LNCaP clone FGC (cell line): ENCODE results near the gene SERTM2.

Experiments used
- DNase-seq: peaks from one replicate; pipeline ENCODE4 v3.0.0-alpha.2; 2011; ENCODE audit warnings: low read depth
- H3K4me3 ChIP-seq: 2 replicates; pipeline ENCODE4 v1.5.1; 2011; ENCODE audit warnings: mild to moderate bottlenecking, low read depth, low read length, control low read depth
- TF ChIP-seq, protein P1 (sequence below): IDR thresholded peaks from 2 replicates; pipeline ENCODE4 v1.5.1; 2012; ENCODE audit warnings: mild to moderate bottlenecking; ENCODE audit not compliant: control insufficient read depth, insufficient read depth; ENCODE audit errors: extremely low read depth

Gene SERTM2

DNA sequence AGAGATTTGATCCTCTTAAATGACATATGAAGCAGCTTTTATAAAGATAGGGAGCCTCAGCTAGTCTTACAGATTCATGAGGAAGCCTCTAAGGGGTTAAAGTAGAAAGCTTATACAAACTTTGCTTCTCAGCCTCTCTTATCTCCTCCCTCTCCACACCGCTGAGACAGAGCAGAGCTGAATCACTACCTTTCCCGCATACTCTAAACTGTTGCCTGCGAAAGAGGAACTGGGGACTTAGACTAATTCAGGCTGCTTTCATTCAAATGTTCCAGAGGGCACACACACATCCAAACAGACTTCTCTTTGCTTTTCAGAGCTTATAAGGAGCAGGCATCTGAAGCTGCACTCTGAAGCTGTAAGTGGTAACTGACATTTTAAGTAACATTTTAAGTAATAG lies at the start of gene SERTM2:
TSS of gene SERTM2 (plus strand) at position 169 of the 400 bp plus-strand sequence. CDS start 7,213 bp downstream, outside the sequence.
- TF ChIP-seq, protein P1, sequence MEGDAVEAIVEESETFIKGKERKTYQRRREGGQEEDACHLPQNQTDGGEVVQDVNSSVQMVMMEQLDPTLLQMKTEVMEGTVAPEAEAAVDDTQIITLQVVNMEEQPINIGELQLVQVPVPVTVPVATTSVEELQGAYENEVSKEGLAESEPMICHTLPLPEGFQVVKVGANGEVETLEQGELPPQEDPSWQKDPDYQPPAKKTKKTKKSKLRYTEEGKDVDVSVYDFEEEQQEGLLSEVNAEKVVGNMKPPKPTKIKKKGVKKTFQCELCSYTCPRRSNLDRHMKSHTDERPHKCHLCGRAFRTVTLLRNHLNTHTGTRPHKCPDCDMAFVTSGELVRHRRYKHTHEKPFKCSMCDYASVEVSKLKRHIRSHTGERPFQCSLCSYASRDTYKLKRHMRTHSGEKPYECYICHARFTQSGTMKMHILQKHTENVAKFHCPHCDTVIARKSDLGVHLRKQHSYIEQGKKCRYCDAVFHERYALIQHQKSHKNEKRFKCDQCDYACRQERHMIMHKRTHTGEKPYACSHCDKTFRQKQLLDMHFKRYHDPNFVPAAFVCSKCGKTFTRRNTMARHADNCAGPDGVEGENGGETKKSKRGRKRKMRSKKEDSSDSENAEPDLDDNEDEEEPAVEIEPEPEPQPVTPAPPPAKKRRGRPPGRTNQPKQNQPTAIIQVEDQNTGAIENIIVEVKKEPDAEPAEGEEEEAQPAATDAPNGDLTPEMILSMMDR = no peak
- DNase-seq = no peak
- no peak within 1 kb of the TSS for H3K4me3 ChIP-seq

DNA sequence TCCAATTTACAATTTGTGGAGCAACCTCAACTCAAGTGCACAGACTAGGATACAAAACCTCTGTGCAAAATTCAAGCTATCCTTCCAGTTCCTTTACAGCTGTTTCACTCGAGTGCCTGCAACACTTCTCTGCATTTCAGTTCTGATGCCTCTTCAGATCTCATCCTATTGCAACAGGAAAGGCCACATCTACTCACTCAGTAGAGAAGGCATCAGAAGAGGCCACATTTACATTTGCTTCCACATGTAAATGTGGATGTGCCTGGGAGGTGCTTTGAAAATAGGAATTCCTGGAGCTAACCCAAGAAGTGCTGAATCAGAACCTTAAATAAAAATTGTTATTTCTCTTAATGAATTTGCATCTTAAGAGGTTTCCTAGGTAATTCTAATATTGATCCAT lies 45.8 kb upstream of the SERTM2 start:
- DNase-seq = no peak
- H3K4me3 ChIP-seq = no peak overlapping the region
- TF ChIP-seq, protein P1 = no peak

DNA sequence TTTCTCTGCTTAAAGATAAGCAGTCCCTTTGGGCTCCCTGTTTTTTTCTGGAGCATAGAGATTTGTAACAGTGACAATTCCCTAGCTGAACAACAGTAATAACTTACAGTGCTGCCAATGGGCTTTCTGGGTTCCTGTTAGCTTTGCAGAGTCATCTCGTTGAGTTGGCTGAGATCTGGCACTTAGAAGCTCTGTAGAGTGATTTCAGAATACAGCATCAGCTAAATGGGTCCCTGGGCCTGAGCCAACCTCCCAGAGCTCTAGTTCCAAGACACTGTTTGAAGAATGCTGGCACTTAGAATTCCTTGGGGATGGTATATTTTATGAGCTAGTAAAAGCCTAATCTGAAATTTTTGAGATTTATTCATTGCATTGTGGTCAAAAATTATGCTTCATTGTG lies 43.5 kb upstream of the SERTM2 start:
- H3K4me3 ChIP-seq = no peak overlapping the region
- TF ChIP-seq, protein P1 = no peak
- peak; percentile 17 for DNase-seq

DNA sequence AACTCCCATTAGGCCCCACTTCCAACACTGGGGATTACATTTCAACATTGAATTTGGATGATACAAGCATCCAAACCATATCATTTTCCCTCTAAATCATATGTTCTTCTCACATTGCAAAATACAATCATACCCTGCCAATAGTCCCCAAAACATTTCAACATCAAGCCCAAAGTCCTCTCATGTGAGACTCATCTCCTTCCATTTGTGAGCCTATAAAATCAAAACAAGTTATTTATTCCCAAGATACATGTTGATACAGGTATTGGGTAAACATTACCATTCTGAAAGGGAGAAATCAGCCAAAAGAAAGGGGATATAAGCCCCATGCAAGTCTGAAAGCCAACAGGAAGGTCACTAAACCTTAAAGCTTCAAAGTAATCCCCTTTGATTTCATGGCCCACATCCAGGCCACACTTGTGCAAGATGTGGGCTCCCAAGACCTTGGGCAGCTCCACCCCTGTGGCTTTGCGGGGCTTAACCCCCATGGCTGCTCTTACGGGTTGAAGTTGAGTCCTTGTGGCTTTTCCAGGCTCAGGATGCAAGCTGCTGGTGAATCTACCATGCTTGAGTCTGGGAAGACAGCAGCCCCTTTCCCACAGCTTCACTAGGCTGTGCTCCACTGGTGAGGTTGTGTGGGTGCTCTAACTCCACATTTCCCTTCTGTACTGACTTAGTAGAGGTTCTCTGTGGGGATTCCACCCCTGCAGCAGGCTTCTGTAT lies 40.6 kb upstream of the SERTM2 start:
- DNase-seq = no peak
- TF ChIP-seq, protein P1 = no peak
- no peak overlapping the region for H3K4me3 ChIP-seq

DNA sequence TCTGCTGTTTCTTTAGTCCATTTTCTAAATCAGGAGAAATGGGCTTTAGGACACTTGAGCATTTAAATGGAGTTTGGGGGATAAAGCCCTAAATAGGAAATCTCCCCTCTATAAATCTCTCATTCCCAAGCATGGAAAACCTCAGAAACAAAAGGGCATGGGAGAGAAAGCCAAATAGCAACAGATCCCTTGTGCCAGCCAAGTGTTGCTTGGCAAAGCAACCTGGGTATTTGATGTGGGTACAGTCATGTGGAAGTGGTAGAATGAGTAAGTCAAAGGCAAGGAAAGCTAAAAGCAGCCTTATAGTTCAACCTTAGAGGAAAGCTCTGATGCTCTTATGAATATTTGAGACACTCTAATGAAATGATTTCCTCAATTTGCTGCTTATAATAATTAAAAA lies 29.5 kb upstream of the SERTM2 start:
- TF ChIP-seq, protein P1 = no peak
- no peak overlapping the region for H3K4me3 ChIP-seq
- no peak for DNase-seq

DNA sequence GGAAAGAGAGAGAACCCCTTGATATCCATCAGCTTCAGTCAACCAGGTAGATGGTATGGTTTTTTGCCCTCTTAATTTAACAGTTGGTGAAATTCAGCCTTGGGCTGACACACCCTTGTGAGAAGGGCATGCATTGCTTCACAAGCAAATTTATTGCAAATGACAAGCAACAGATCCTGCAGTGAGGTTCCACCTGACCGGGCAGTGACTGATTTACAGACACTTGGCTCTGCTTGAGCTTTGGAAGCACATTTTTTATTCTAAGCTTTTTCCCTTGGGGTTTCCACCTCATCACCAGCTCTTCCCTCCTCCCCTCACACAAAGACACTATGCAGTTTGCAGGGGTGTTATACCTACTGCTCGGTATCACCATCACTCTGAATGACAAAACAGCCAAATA lies 28.3 kb upstream of the SERTM2 start:
- TF ChIP-seq, protein P1 = no peak
- DNase-seq = no peak
- H3K4me3 ChIP-seq = no peak overlapping the region

DNA sequence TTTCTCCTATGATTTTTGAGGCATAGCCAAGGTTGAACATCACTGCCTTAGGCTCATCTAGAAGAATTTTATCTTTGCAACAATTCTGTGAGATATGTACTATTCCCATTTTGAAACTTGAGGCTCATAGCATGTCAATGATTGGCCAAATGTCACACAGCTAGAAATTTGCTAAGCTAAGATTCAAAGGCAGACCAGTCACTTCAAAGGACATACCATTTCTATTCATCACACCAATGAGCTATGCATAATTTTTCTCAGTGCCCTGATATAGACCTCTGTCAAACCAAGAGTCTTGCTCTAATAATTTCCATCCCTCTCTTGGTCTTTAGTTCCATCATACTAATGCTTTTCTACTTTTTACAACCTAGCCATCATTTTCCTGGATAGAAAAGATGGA lies 27.6 kb upstream of the SERTM2 start:
- no peak for DNase-seq
- H3K4me3 ChIP-seq = no peak overlapping the region
- TF ChIP-seq, protein P1 = no peak
